OCI-M2 (cell line): ENCODE results near the gene SEMA5B.

Experiments
- DNase-seq: peaks from one replicate; lab custom pipeline; 2025; ENCODE audit not compliant: unreplicated experiment; lab: John Stamatoyannopoulos, UW

SEMA5B gene

DNA sequence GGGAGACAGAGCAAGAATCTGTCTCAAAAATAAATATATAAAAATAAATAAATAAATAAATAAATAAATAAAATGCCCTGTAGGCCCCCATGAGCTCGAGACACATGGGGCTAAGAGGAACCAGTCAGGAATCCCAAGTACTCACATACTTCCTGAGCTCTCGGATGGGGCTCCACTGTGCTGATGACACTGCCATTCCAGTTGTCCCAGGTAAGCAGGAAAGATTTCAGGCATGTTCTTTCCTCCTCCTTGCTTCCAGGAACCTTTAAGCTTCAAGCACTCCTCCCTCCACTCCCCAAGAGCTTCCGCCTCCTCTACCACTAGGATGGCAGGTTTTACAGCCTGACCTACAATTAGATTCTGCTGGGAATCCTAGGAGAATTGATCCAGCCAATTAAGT, 119.3 kb downstream of the SEMA5B start:
- no peak for DNase-seq

DNA sequence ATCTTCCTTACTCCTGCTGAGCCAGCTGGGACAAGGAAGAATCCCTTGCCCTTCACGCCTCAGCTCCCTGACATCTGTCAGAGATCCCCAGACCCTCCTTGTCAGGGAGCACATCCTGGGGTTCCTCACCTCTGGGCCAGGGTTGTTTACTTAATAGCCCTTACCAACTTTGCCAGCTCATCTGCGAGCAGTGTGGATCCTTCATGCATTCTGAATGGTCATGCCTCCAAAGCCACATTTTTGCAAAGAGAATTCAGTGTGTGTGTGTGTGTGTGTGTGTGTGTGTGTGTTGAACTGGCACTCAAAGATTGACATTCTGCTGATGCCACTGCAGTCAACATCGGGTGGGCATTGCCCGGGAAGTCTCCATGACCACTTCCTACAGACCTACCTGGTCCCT, 120.1 kb downstream of the SEMA5B start:
- DNase-seq, result no peak

DNA sequence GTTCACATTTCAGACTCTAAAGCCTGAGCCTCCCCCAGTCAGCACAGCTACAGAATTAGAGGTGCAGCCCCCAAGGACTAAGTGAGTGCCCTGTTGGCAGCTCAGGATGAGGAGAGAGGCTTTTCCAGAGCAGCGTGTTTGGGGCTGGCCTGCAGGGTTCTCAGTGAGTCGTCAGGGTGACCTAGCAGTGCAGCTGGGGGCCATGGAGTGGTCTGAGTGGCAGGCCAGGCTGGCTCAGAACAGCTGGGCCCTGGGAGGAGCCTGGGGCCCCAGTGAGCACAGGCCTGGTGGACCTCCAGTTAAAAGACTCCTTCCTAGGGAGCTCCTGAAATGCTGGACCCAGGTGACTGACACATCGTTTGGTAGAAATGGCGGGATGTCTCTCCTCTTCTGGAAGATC, 124.4 kb downstream of the SEMA5B start:
- DNase-seq, result no peak

DNA sequence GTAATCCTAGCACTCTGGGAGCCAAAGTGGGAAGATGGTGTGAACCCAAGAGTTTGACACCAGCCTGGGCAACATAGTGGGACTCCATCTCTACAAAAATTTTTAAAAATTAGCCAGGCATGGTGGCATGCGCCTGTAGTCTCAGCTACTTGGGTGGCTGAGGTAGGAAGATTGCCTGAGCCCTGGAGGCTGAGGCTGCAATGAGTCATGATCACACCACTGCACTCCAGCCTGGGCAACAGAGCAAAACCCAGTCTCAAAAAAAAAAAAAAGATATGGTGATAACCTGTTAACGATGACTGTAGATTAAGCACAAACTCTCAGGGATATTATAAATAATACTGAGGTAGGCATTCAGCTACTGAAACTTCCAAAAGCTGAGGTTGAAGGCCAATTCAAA, 125.2 kb downstream of the SEMA5B start:
- no peak for DNase-seq

DNA sequence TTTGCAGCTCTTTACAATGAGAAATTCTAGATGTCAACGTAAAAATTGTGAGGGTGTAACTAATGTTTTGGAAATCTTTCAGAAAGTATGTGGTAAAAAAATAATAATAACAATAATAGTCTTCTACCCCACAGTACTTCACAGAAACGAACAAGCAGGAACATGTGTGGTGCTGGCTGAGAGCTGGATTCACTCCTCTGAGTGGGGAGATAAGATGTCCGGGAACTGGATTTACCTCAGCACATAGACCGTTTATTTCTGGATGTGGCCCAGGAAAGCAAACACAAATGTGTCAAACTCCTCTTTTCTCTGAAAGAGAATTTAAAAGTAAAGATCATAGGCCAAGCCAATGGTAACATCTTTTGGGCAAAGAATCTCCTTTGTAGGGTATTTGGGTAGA, 129.3 kb downstream of the SEMA5B start:
- no peak for DNase-seq

DNA sequence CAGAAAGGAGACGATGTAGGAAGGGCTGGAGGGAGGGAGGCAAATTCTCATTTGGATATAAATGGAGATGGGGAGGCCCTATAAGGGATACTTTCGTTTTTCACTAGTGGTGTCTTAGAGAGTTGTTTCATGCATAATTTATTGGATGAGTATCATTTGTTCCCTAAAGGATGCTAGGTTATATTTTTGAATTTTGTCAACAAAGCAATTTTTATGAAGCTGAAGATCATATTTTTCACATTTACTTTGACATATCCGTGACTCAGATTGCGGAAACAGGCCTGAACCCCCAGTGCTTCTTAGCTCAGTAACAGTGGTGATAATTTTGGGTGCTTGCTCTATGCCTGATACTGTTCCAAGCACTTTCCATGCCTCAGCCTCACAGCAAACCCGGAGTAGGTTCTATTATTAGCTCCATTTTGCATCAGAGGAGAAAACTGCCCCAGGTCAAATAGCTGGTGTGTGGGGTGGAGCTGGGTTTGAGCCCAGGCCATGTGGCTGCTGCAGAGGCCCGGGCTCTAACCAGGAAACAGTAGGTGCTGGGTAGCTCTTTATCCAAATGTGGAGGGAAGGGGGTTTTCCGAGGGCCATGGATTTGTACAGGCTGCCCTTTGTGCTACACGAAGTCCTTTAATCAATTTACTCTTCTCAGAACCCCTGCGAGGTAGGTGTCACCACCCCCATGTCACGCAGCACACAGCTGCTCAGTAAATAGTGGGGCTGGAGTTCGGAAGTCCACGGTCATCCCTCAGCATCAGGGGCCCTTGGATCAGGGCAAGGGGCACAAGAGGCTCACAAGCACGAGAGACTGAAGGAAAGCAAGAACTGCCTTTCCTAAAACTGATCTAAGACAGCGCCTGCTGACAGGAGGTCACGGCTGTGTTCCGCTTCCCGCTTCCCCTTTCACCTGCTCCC, 133.6 kb downstream of the SEMA5B start:
- no peak for DNase-seq

DNA sequence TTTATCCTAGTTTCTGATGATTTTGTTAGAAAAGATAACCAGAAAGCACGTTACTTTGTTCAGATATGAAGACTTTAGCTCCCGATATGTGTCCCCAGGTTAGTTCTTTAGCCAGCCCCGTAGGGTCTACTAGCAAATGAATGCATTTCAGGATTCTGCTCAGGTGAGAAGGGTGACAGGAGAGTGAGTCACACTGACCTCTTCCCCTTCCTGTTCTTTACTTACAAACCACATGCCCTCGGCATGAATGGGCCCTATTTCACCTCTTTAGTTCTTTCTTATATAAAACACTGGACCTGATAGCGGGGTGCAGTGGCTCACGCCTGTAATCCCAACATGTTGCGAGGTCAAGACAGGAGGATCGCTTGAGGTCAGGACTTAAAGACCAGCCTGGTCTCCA, 134.3 kb downstream of the SEMA5B start:
- no peak for DNase-seq

DNA sequence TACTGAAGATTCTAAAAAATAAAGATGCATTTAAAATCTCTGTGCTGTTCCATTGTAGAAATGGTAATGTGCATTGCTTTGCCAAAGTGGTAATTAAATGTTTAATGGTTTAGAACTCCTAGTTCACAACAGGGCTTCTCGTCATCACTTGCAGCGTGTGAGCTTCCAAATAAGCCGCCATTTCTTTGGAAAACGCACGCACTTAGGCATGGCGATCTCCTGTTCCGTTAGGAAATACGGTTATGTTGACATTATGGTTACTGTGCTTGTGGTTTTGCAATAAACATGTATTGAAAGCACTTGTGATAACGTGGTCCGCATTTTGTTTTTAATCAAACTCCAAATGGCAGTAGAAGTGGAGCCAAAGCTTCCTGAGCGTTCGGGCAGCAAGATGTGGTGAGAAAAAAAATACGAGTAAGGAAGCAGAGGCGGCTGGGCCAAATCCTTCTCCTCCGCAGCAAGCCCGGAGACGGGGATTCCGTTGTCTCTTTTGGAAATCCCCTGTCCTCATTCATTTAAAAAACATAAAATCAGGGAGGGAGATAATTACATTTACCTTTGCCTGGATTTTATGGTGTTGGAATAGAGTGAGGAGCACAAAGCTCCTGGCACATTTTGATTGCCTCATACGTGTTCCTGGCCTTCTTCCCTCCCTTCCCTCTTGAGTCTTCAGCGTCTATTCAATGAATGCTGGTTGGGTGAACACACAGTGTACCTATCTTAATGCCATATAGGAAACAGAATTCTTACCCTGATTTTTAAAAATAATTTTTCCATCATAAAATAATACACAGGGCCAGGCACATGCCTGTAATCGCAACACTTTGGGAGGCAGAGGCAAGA, 135.2 kb downstream of the SEMA5B start:
- no peak for DNase-seq

DNA sequence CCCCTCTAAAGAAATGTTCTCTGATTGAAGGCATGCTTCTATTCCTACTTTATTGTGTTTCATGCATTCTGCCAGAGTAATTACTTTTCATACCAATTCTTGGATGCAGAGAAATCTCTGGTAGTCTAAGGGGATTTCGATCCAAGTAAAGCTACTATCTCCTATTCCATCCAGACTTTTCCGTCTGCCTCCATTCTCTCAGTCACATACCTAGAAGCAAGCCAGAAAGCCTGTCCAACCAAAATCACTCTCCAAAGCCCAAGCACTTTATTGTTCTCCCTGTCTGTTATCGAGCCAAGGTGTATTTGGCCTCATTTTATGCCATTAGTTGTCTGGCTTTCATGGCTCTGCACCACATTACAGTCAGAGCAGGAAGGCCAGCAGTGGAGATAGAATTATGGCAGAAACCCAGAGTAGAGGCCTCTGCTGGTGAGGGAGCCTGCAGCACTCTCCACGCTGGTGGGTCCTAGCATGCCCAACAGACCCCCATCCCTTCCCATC, 136.8 kb downstream of the SEMA5B start:
- no peak for DNase-seq

DNA sequence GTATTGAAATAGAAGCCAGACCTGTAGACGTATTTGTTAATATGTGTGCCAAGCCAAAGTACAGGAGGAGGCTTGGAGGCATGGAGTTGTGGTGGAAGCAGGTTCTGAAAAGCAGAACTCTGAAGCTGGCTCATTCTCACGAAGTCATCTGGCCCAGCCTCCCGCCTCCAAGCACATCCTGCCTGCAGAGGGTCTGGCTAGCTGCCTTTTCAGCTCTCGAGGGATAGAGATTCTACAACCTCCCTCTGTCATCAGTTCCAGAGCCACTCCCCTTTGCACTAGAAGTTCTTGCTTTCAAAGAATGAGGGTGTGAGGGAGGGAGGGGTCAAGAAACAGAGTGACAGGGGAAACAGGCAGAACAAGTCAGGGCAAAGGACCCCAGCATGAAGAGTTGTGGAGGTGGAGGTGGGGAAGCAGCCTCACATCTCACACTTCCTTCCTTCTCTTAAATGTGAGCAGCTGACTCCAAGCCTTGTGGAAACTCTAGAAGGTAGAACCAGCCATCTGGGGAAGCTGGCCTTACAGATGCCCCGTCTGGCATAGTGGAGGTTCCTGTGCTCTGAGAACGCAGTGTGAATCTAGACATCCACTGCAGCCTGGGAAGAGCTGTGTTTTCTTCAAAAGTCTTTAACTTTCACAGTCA, 137.4 kb downstream of the SEMA5B start:
- DNase-seq, result no peak

DNA sequence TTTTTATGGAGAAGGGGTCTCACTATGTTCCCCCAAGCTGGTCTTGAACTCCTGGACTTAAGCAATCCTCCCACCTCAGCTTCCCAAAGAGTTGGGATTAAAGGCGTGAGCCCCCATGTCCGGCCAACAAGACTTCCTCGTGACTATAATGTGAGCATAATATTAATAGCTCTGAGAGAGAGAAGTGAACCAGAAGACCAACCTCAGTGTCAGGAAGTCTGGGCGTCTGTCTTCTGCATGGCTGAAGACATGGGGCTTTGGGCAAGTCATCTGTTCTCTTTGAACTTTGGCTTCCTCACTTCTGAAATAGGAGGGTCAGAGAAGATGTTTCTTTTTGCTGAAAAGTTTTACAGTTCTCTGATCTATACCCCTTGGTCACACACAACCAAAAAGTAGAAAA, 140.6 kb downstream of the SEMA5B start:
- DNase-seq, result no peak

DNA sequence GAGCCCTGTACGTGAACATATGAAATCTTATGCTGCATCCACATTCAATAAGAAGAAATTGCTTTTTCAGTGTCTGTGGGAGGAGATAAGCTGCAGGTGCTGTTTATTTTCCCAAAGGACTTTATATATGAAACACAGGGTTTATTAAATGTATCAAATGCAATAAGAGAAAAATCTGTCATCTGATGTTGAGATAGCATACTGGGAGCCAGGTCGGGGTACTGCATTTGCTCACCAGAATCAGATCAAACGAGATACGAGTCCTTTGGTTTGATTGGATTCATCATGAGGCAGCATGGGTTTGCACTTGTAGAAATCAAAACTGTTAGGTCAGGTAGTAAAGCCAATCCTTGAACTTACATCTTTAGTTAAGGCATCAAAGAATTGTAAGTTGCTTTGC, 141.3 kb downstream of the SEMA5B start:
- DNase-seq, result no peak

DNA sequence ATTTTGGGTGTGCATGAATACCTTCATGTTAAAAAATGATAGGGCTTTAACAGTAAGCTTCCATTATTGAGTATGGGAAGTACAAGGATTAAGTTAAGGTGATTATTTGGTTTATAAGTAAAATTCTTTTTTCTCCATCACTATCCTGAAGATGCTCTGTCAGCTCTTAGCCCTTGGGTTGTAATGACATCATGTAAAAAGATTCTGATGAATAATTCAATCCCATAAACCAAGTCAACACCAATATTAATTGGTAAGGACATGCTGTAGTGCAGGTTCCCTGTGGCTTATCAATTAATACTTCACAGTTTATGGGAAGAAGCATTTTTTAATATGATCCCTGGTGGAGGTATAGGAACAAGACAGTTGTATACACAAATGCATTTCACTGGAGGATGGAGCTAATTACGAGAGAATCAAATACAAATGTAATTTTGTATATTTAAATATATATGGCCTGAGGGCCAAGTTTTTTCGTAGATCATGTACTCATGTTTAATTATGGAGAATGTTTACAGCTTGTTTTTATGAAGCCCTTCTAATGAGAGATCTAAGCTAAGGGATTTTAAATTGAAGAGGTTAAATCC, 145.1 kb downstream of the SEMA5B start:
- DNase-seq, result no peak

DNA sequence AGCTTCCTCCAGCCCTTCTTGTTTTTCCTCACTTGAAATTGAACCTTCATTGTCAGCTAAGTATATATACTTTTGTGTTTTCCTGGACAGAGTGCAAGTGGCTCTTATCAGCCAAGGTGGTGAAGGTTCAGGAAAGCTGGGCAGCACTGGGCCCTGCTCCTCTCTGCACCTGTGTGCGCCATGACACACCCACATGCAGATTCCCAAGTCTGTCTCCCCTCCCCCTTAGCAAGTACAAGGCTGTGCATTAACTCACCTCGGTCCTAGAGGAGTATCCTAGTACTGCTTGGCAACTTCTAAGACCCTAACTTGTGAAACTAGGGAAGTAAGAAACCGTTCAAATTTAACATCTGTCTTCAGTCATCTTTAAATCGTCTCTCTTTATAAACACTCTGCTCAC, 146.9 kb downstream of the SEMA5B start:
- no peak for DNase-seq

DNA sequence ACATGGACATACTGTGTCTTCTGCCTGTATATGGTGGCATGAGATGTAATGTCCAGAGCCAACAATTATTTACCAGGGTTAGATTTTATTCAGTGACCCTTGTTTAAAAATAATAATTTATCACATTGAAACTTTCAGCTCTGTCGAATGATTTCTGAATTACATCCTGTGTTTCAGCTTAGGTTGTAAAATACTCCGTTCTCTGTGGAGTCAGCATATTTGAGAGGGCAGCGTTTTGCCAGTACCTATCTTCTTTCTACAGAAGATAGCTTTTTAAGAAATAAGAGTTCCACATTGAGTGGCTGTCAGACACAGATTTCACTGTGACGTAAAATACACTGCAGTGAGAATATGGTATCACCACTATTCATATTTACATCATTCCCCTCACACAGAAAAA, 147.4 kb downstream of the SEMA5B start:
- DNase-seq, result no peak

DNA sequence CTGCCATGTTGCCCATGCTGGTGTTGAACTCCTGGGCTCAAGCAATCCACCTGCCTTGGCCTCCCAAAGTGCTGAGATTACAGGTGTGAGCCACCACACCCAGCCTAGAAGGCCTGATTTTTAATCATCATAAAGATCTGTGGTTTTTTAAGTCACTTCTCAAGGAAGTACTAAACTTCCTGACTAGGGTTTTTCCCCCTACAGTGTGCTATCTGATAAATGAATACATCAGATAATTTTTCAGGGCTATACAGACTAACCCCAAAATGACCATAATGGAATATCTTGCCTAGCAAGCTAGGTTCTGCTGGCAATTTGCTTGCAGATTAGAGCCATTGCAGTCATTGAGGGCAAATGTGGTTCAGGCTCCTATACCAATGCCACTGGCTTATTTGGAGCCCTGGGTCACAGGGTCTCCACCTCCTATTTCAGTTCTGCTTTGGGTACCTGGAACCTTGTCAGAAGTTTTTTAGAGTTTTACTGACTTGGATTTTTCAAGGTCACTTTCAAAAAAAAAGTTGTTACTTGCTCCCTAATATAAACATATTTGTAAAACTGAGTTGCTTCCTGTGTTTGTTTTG, 151.9 kb downstream of the SEMA5B start:
- no peak for DNase-seq

DNA sequence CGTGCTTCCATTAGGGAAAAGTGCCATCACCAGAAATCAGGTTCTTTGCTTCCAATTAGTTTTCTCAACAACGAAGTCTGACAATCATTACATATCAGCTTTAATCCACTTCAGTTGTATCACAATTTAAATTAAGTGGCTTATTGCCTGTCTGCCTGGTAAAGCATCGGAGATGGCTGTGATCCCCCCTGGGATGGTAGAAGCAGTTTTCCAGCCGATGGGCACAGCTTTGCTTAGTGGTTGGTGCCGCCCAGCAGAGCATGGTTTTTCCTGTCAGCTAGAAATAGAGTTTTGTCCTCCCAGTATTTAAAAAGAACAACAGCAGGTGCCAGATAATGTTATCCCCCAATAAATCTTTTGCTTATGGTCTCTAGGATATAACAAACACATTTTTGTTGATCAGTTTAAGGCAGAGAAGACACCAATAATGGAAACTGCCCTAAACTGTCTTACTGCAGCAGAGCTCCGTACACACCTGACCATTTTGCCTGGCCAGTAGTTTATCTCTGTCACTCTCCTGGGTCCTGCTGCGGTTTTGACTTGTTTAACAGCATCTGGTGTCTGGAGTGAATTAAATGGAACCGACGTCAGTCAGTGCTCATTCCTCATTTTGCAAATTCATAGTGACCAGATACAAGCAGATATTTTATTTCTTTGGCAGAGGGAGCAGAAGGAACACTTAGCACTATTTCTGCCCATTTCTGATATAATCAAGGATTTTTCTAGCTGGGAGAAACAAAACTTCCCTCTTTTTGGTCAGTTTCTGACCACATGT, 153.6 kb downstream of the SEMA5B start:
- DNase-seq, result no peak

DNA sequence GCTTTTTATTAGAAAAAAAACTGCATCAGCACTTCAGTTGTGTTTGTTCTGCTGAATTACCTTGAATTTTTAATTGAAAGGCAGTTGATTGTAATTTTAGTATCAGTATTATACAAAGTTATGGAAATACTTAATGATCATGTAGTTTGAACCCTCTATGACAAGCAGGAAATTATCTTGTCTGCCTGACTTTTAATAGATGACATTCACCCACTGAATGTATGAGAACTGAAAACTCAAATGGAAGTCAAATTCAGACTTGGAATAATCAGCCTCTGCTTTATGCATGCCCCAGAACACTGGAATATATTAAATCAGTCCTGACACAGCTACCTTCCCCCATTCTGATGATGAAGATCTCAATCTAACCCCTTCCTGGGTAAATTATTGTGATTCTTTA, 159.2 kb downstream of the SEMA5B start:
- DNase-seq, result no peak

DNA sequence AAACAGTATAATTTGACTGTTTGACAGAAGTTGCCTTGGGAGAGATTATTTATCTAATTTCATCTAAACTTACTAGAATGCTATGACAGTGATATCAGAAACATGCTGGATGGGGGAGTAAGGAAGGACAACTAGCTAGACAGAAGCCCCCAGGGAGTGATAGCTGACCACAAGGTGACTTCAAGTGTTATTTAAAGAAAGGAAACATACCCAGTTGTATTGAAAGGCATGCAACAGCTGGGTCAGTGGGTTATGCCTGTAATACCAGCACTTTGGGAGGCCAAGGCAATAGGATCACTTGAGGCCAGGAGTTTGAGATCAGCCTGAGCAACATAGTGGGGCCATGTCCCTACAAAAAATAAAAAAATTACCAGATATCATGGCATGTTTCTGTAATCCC, 163.1 kb downstream of the SEMA5B start:
- DNase-seq, result no peak

DNA sequence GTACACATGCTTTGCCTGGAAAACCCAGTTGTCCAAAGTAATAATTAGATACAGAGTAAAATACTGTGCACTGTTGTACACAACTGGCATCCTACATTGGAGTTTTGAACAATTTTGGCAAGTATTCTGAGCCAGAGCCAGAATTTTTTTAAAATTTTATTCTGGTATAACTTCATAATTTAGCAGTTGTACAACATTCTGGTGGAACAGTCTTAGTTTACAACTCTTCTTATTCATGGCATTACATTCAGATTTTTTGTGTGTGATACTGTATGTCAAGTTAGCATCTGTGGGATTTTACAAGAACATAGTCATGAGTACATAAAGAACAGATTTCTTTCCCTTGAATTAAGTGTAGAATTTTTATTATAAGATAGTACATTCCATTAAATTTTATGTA, 165.2 kb downstream of the SEMA5B start:
- no peak for DNase-seq
